GM23338 (cell line): Measurements from ENCODE around the gene AP3B2. TPM values are rescaled to one million over a fixed set of nuclear protein-coding genes. Genes with fewer than 3 reads are reported as not detected.

Experiments used
- ATAC-seq: fragments of 200-7000 bp; cut with Tn5 transposase; 3 replicates; pipeline ENCODE4 v1.9.1; 2020
- DNase-seq: peaks from one replicate; pipeline ENCODE4 v3.0.0-alpha.2; 2015; ENCODE audit warnings: low spot score
- H2AFZ ChIP-seq: fragments of 200-600 bp; sonication (generic); 2 replicates; pipeline ENCODE4 v1.8.0; 2016; ENCODE audit warnings: antibody characterized with exemption, mild to moderate bottlenecking, moderate library complexity
- H3F3A ChIP-seq: fragments of 200-600 bp; sonication (generic); replicated peaks from 2 replicates; pipeline ENCODE4 v1.8.0; 2017; ENCODE audit warnings: antibody characterized with exemption, mixed run types, low read depth
- H3K27ac ChIP-seq: fragments of 200-600 bp; sonication (generic); 2 replicates; pipeline ENCODE4 v1.6.1; 2016; ENCODE audit warnings: low read depth
- H3K27me3 ChIP-seq: fragments of 200-600 bp; sonication (generic); 2 replicates; pipeline ENCODE4 v1.8.0; 2016; ENCODE audit warnings: mild to moderate bottlenecking, mixed run types, moderate library complexity; ENCODE audit not compliant: insufficient read depth
- H3K36me3 ChIP-seq: fragments of 200-600 bp; sonication (generic); 2 replicates; pipeline ENCODE4 v1.8.0; 2016; ENCODE audit warnings: mild to moderate bottlenecking; ENCODE audit not compliant: insufficient read depth
- H3K4me1 ChIP-seq: fragments of 200-600 bp; sonication (generic); 2 replicates; pipeline ENCODE4 v1.8.0; 2016; ENCODE audit warnings: mild to moderate bottlenecking, moderate library complexity; ENCODE audit not compliant: insufficient read depth
- H3K4me2 ChIP-seq: fragments of 200-600 bp; sonication (generic); 2 replicates; pipeline ENCODE4 v1.7.1; 2017; ENCODE audit warnings: mixed run types
- H3K4me3 ChIP-seq: fragments of 200-600 bp; sonication (generic); 2 replicates; pipeline ENCODE4 v1.6.1; 2016; ENCODE audit warnings: mixed run types
- H3K79me2 ChIP-seq: fragments of 200-600 bp; sonication (generic); replicated peaks from 2 replicates; pipeline ENCODE4 v1.8.0; 2017; ENCODE audit warnings: mild to moderate bottlenecking; ENCODE audit not compliant: insufficient read depth
- H3K9me2 ChIP-seq: fragments of 200-600 bp; sonication (generic); 2 replicates; pipeline ENCODE4 v1.8.0; 2017; ENCODE audit not compliant: insufficient read depth
- H4K20me1 ChIP-seq: fragments of 200-600 bp; sonication (generic); replicated peaks from 2 replicates; pipeline ENCODE4 v1.8.0; 2017; ENCODE audit warnings: mild to moderate bottlenecking; ENCODE audit not compliant: insufficient read depth
- H3K27ac Mint-ChIP-seq: 2 replicates; pipeline ENCODE4 v1.8.0; 2020; ENCODE audit warnings: inconsistent platforms, mild to moderate bottlenecking, moderate library complexity, mixed read lengths
- H3K27me3 Mint-ChIP-seq: 3 replicates; pipeline ENCODE4 v1.8.0; 2022; ENCODE audit warnings: low read depth, mild to moderate bottlenecking, moderate library complexity, mixed read lengths, inconsistent platforms; ENCODE audit not compliant: insufficient read depth, poor library complexity
- H3K36me3 Mint-ChIP-seq: 3 replicates; pipeline ENCODE4 v1.8.0; 2021; ENCODE audit warnings: low read depth, mild to moderate bottlenecking, inconsistent platforms, moderate library complexity, mixed read lengths
- H3K4me1 Mint-ChIP-seq: 3 replicates; pipeline ENCODE4 v1.8.0; 2020; ENCODE audit warnings: mild to moderate bottlenecking, inconsistent platforms, mixed read lengths
- H3K4me3 Mint-ChIP-seq: 3 replicates; pipeline ENCODE4 v1.8.0; 2021; ENCODE audit warnings: moderate library complexity, mild to moderate bottlenecking, inconsistent platforms, mixed read lengths
- H3K9me3 Mint-ChIP-seq: 3 replicates; pipeline ENCODE4 v1.8.0; 2020; ENCODE audit warnings: moderate library complexity, mild to moderate bottlenecking, inconsistent platforms, mixed read lengths
- CTCF ChIP-seq, 2 experiments: fragments of 200-600 bp in 1 of 2; sonication (generic) in 1 of 2; conservative IDR thresholded peaks; 2 replicates each; pipeline versions ENCODE4 v1.5.1 to v1.6.1; 2016 to 2017; ENCODE audit warnings: antibody characterized with exemption in 2 of 2, low read depth in 2 of 2, mild to moderate bottlenecking in 2 of 2, moderate library complexity in 1 of 2
- JUNB ChIP-seq: IDR thresholded peaks from one replicate; pipeline ENCODE4 v1.6.1; 2016; ENCODE audit warnings: antibody characterized with exemption; ENCODE audit not compliant: unreplicated experiment
- NANOG ChIP-seq: IDR thresholded peaks from 2 replicates; pipeline ENCODE4 v1.6.1; 2016; ENCODE audit warnings: antibody characterized with exemption, borderline replicate concordance
- STAT1 ChIP-seq: IDR thresholded peaks from one replicate; pipeline ENCODE4 v1.6.1; 2016; ENCODE audit warnings: antibody characterized with exemption; ENCODE audit not compliant: unreplicated experiment
- ZNF331 ChIP-seq: fragments of 250-450 bp; sonication (Bioruptor Pico); IDR thresholded peaks from 2 replicates; pipeline ENCODE4 v1.5.0; 2020; ENCODE audit warnings: low read depth, mild to moderate bottlenecking, moderate library complexity
- polyA plus RNA-seq: library from polyadenylated mRNA; unstranded; fragments of >200 nt; fragmentation: Nextera tagmentation; extraction: Ambion mirVana; gene quantifications from 2 replicates; pipeline ENCODE4 v1.2.1, GENCODE V29; 2016
- total RNA-seq: library from RNA; depleted of rRNA; stranded (reverse); fragments of >200 nt; shearing (Covaris generic); gene quantifications from 2 replicates; pipeline ENCODE4 v1.2.3, GENCODE V29; 2014
- TF ChIP-seq, protein P1 (sequence below): IDR thresholded peaks from one replicate; pipeline ENCODE4 v1.6.1; 2018; ENCODE audit warnings: antibody characterized with exemption; ENCODE audit not compliant: unreplicated experiment
- TF ChIP-seq, protein P2 (sequence below): IDR thresholded peaks from 2 replicates; pipeline ENCODE4 v1.6.1; 2016; ENCODE audit warnings: antibody characterized with exemption

AP3B2 gene
- total and polyA plus RNA-seq, 2 experiments from 2014 or later: 9.5 to 19.2 TPM

DNA sequence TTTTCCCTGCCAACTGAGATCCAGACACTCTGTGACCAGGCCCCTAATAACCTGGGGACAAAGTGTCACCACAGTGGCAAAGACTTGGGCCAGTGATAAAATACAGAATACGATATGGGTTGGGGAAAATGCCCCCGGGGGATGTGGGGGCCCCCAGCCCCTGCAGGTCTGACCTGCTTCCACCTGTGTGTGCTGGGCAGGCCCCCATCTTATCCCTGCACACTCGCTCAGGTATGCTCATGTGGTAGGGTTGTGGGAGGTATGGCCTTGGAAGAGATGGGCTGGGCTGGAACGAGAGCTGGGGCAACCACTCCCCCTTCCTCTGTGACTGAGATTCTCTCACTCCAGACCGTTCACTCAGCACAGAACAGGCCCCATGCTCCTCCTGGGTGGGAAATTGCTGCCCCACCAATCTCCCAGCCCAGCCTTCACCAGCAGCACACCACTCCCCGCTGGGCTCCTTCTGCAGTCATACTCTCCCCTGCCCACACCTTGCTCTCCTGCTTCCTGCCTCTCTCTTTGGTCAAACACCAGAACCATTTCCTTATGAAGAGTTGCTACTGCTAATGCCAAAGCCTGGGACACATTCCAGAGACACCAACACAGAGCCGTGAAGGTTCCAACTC is 52.9 kb downstream of the AP3B2 start (continued):
- TF ChIP-seq CTCF (conservative IDR thresholded peaks at IDR 0.05; ENCODE audit: low read depth in 2 of 2) (no peak), JUNB (no peak)
- TF ChIP-seq, protein P1, sequence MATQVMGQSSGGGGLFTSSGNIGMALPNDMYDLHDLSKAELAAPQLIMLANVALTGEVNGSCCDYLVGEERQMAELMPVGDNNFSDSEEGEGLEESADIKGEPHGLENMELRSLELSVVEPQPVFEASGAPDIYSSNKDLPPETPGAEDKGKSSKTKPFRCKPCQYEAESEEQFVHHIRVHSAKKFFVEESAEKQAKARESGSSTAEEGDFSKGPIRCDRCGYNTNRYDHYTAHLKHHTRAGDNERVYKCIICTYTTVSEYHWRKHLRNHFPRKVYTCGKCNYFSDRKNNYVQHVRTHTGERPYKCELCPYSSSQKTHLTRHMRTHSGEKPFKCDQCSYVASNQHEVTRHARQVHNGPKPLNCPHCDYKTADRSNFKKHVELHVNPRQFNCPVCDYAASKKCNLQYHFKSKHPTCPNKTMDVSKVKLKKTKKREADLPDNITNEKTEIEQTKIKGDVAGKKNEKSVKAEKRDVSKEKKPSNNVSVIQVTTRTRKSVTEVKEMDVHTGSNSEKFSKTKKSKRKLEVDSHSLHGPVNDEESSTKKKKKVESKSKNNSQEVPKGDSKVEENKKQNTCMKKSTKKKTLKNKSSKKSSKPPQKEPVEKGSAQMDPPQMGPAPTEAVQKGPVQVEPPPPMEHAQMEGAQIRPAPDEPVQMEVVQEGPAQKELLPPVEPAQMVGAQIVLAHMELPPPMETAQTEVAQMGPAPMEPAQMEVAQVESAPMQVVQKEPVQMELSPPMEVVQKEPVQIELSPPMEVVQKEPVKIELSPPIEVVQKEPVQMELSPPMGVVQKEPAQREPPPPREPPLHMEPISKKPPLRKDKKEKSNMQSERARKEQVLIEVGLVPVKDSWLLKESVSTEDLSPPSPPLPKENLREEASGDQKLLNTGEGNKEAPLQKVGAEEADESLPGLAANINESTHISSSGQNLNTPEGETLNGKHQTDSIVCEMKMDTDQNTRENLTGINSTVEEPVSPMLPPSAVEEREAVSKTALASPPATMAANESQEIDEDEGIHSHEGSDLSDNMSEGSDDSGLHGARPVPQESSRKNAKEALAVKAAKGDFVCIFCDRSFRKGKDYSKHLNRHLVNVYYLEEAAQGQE: no peak

- H3K36me3 Mint-ChIP-seq: no peaks in the 10 kb centered on the region; the same call in 2 of the 3 replicates
- no peak for TF ChIP-seq ZNF331 (CRISPR knock-in tag)
- TF ChIP-seq, protein P2, sequence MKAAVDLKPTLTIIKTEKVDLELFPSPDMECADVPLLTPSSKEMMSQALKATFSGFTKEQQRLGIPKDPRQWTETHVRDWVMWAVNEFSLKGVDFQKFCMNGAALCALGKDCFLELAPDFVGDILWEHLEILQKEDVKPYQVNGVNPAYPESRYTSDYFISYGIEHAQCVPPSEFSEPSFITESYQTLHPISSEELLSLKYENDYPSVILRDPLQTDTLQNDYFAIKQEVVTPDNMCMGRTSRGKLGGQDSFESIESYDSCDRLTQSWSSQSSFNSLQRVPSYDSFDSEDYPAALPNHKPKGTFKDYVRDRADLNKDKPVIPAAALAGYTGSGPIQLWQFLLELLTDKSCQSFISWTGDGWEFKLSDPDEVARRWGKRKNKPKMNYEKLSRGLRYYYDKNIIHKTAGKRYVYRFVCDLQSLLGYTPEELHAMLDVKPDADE: no peak
- TF ChIP-seq STAT1: no peak
- TF ChIP-seq NANOG: no peak
- no peak for TF ChIP-seq CTCF (conservative IDR thresholded peaks at IDR 0.05; ENCODE audit: low read depth in 2 of 2)
- TF ChIP-seq, protein P1: no peak
Measured at GRCh38 chr15:82655606-82656005, 54.1 kb downstream of the AP3B2 start.

More at GRCh38 chr15:82655606-82656005, 54.1 kb downstream of the AP3B2 start:
- no peaks in the 10 kb centered on the region for H3F3A ChIP-seq
- Mint-ChIP-seq H3K9me3 (no peaks in the 10 kb centered on the region), H3K4me3 (no peak overlapping the region), H3K27ac (no peak overlapping the region), H3K4me1 (peaks cover 2% of the 10 kb centered on the region; the same call in 1 of the 3 replicates), H3K27me3 (peaks cover 6% of the 10 kb centered on the region)
- H3K79me2 ChIP-seq: no peaks in the 10 kb centered on the region
- H2AFZ ChIP-seq: no peak overlapping the region
- no peak for DNase-seq
- no peaks in the 10 kb centered on the region for H3K4me1 ChIP-seq
- no peaks in the 10 kb centered on the region for H3K36me3 ChIP-seq
- no peak overlapping the region for H3K4me2 ChIP-seq
- no peaks in the 10 kb centered on the region for H3K27me3 ChIP-seq
- H3K9me2 ChIP-seq: no peaks in the 10 kb centered on the region
- no peaks in the 10 kb centered on the region for H4K20me1 ChIP-seq
- ATAC-seq: no peak
- H3K27ac ChIP-seq: no peak overlapping the region
- H3K4me3 ChIP-seq: no peak overlapping the region
